H1 (cell line): ENCODE measurements around the gene PPAT. TPM values are rescaled to one million over a fixed set of nuclear protein-coding genes. Genes with fewer than 3 reads are reported as not detected.

Experiments used
- BACH1 ChIP-seq: IDR thresholded peaks from 2 replicates; pipeline ENCODE4 v1.6.1; 2012; ENCODE audit warnings: low read length, improper control_type of control experiment
- CBX5 ChIP-seq: fragments of 300-800, 300-1000 bp; sonication (generic); IDR thresholded peaks from 2 replicates; pipeline ENCODE4 v1.7.1; 2016; ENCODE audit warnings: antibody characterized with exemption, low read length, low read depth
- CBX8 ChIP-seq: fragments of 300-800, 300-1000 bp; sonication (generic); IDR thresholded peaks from 2 replicates; pipeline ENCODE4 v1.7.1; 2016; ENCODE audit warnings: low read depth, low read length, borderline replicate concordance
- CHD7 ChIP-seq: fragments of 300-600 bp; sonication (generic); IDR thresholded peaks from 2 replicates; pipeline ENCODE4 v1.7.1; 2012; ENCODE audit warnings: low read length, moderate library complexity, mild to moderate bottlenecking, inconsistent platforms; ENCODE audit not compliant: insufficient replicate concordance
- MAFK ChIP-seq: IDR thresholded peaks from 2 replicates; pipeline ENCODE4 v1.6.1; 2012; ENCODE audit warnings: low read depth, mild to moderate bottlenecking, improper control_type of control experiment, low read length
- POLR2A ChIP-seq, 2 experiments: IDR thresholded peaks; 1 replicate in 1 of 2; 2 replicates in 1 of 2; pipeline ENCODE4 v1.6.1; 2011; ENCODE audit warnings: low read depth in 2 of 2, low read length in 2 of 2, mild to moderate bottlenecking in 2 of 2; ENCODE audit errors: control extremely low read depth in 1 of 2
- RFX5 ChIP-seq: IDR thresholded peaks from 2 replicates; pipeline ENCODE4 v1.6.1; 2011; ENCODE audit warnings: low read depth, low read length, improper control_type of control experiment, borderline replicate concordance
- SAP30 ChIP-seq: fragments of 300-600 bp; sonication (generic); IDR thresholded peaks from 2 replicates; pipeline ENCODE4 v1.7.1; 2012; ENCODE audit warnings: low read length, moderate library complexity, mild to moderate bottlenecking, inconsistent platforms; ENCODE audit not compliant: insufficient read depth, insufficient replicate concordance
- TAF1 ChIP-seq: IDR thresholded peaks from 2 replicates; pipeline ENCODE4 v1.6.1; 2011; ENCODE audit warnings: mild to moderate bottlenecking, low read depth, low read length
- TAF7 ChIP-seq: optimal IDR thresholded peaks from 2 replicates; pipeline ENCODE3; 2011; ENCODE audit warnings: low read depth, mild to moderate bottlenecking, inconsistent platforms, low read length, moderate library complexity, borderline replicate concordance
- ZNF274 ChIP-seq: IDR thresholded peaks from 2 replicates; pipeline ENCODE4 v1.7.0; 2012; ENCODE audit warnings: low read length, borderline replicate concordance; ENCODE audit errors: extremely low read depth
- polyA plus RNA-seq, 7 experiments: library from polyadenylated mRNA; depleted of rRNA in 3 of 7; stranded (reverse) in 5 of 7; unstranded in 2 of 7; fragments of >200 nt in 5 of 7; fragments of 200-250 nt in 2 of 7; gene quantifications; 1 replicate in 5 of 7; 2 replicates in 1 of 7; 4 replicates in 1 of 7; pipeline versions ENCODE4 v1.2.1 to v1.2.3, GENCODE V29; 2011 to 2013; ENCODE audit warnings: missing spikeins in 2 of 7, mixed read lengths in 2 of 7
- total RNA-seq: library from RNA; stranded (reverse); fragmentation: NEBNext Ultra II Directional; extraction: Animal tissue kit (Norgen Biotek cat#: 25700); gene quantifications from 2 replicates; pipeline ENCODE4 v1.2.1, GENCODE V29; 2021
- TF ChIP-seq, protein P1 (sequence below): IDR thresholded peaks from 2 replicates; pipeline ENCODE4 v1.6.1; 2012; ENCODE audit warnings: inconsistent platforms

PPAT gene
- total and polyA plus RNA-seq, 2 of the 8 experiments (the other 6 are each of a cell fraction or from before 2014, with no cell fraction given) = 24.5 to 104 TPM

GRCh38 chr4:56438766-56439165, 3.4 kb upstream of the PPAT start (continued):
- no peak for TF ChIP-seq CHD7
- TF ChIP-seq CBX5 = no peak
- TF ChIP-seq TAF1 = no peak
- TF ChIP-seq POLR2A (IDR thresholded peaks at IDR 0.05; ENCODE audit: control extremely low read depth in 1 of 2, low read depth in 2 of 2, low read length in 2 of 2) = no peak
- TF ChIP-seq SAP30 = no peak
- no peak for TF ChIP-seq MAFK
- TF ChIP-seq CBX8 = no peak
- TF ChIP-seq, protein P1, sequence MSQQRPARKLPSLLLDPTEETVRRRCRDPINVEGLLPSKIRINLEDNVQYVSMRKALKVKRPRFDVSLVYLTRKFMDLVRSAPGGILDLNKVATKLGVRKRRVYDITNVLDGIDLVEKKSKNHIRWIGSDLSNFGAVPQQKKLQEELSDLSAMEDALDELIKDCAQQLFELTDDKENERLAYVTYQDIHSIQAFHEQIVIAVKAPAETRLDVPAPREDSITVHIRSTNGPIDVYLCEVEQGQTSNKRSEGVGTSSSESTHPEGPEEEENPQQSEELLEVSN = no peak
- no peak for TF ChIP-seq ZNF274
- TF ChIP-seq TAF7 = no peak
- TF ChIP-seq RFX5 = no peak
- no peak for TF ChIP-seq BACH1
